RWPE1 (cell line): Measurements from ENCODE around the gene SEPTIN2.
"Not testable (repeated sequence)": the region's sequence is repeated elsewhere in the genome, so short reads cannot be mapped to it uniquely, and the experiment has no call there.

Experiments
- CTCF ChIA-PET: fragments of 350-600 bp; sonication (Branson Sonifier 250); formaldehyde crosslinking; extraction: SDS; loops from one replicate; lab custom pipeline; 2021; lab: Yijun Ruan, JAX
- POLR2A ChIA-PET: fragments of 400-600 bp; formaldehyde crosslinking; extraction: SDS; loops from one replicate; lab custom pipeline; 2020; ENCODE audit warnings: antibody characterized with exemption; ENCODE audit not compliant: low non-redundant PET; lab: Yijun Ruan, JAX
- DNase-seq: peaks from one replicate; pipeline ENCODE4 v3.0.0; 2012; ENCODE audit warnings: low spot score
- H3K27ac ChIP-seq: fragments of 450-650 bp; 2 replicates; pipeline ENCODE4 v1.5.1; 2017
- CTCF ChIP-seq: fragments of 450-650 bp; conservative IDR thresholded peaks from 2 replicates; pipeline ENCODE4 v1.5.1; 2017; ENCODE audit warnings: low read depth, mild to moderate bottlenecking

SEPTIN2 gene

DNA sequence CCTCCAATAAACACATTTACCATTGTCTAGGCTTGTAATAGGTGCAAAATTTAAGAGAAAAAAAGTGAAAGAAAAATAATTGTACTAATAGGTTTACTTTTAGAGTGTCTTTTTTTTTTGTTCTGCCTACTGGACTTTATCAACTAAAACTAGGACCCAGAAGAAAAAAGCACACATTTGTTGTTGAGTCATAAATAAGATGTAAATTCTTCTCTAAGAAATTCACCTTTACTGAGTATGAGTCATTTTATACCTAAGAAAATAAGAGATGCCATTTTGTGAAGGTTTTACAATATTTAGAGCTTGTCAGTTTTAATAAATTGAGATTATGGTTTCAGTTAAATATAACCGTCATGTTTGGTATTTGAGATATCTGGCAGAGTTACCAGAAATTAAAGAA lies 59.6 kb downstream of the SEPTIN2 start:
- ChIA-PET POLR2A (no interaction called here), CTCF (no interaction called here)
- no peak for TF ChIP-seq CTCF
- no peak overlapping the region for H3K27ac ChIP-seq
- no peak for DNase-seq

DNA sequence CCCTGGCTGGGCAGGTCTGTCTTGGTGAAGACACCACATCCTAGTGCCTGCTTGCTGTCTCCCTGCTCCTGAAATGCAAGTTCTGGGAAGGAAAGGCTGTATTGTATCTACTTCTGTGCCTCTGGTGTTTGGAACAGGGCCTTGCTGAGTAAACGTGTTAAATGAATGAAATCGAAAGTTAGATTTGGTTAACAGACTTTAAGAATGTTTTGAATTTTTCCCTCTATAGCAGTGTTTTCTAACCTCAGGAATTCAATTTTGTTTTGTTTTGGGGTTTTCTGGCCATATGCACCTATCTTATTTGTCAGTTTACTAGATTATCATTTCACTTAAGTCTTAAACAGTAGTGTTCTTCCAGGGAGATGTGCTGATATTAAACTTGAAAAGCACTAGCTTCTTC lies 61.1 kb downstream of the SEPTIN2 start:
- H3K27ac ChIP-seq, result no peak overlapping the region
- ChIA-PET POLR2A (no interaction called here), CTCF (no interaction called here)
- no peak for DNase-seq
- TF ChIP-seq CTCF, result no peak

DNA sequence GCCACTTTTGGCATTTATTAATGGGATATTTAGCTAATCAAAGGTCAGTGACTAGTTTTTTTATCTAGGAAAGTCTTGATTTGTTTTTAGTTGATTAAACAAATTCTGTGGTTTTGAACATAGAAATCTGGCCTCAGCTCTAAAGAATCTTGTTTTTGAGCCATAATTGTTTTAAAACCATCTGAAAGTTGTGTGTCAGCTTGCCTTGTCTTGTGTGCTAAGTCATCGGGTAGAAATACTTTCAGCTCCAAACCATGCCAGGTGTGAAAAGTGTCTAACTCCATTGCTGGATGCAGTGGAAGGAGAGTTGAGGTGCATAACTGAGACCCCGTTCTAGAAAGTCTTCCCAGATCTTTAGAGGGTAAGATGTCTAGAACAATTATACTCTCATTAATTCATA lies 63.1 kb downstream of the SEPTIN2 start:
- POLR2A ChIA-PET, result no interaction called here
- DNase-seq, result no peak
- no peak for TF ChIP-seq CTCF
- H3K27ac ChIP-seq, result no peak overlapping the region
- CTCF ChIA-PET, result no interaction called here

GRCh38 chr2:241379481-241380480 lies 64.1 kb downstream of the SEPTIN2 start:
- ChIA-PET CTCF (interaction anchor here (0.6 kb wide), 1 partner anchor 243 kb away, joined by 3 read pairs; no protein-coding TSS in a partner anchor), POLR2A (interaction anchor here (0.5 kb wide), 1 partner anchor 277 kb away, joined by 3 read pairs; no protein-coding TSS in a partner anchor)
- TF ChIP-seq CTCF, result no peak
- DNase-seq, result no peak
- no peak overlapping the region for H3K27ac ChIP-seq

- ChIA-PET POLR2A (no interaction called here), CTCF (no interaction called here)
- no peak overlapping the region for H3K27ac ChIP-seq
- no peak for TF ChIP-seq CTCF
- no peak for DNase-seq
Observed at GRCh38 chr2:241381872-241382271, 66.1 kb downstream of the SEPTIN2 start.

DNA sequence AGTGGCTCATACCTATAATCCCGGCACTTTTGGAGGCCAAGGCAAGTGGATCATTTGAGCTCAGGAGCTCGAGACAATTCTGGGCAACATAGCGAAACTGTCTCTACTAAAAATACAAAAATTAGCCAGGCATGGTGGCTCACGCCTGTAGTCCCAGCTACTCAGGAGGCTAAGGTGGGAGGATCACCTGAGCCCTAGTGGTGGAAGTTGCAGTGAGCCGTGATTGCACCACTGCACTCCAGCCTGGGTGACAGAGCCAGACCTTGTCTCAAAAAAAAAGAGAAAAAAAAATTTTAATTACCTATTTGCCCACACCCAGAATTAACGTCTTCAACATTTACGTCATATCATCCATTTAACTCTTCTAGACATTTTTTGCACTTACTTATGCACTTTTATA lies 69.7 kb downstream of the SEPTIN2 start:
- H3K27ac ChIP-seq, POLR2A ChIA-PET, CTCF ChIA-PET, DNase-seq: not testable (repeated sequence)

GRCh38 chr2:241386519-241386918 lies 70.8 kb downstream of the SEPTIN2 start:
- no peak for TF ChIP-seq CTCF
- CTCF ChIA-PET, result interaction anchor here (0.7 kb wide), 1 partner anchor 13 kb away, joined by 3 read pairs; no protein-coding TSS in a partner anchor
- DNase-seq, result no peak
- POLR2A ChIA-PET, result no interaction called here
- no peak overlapping the region for H3K27ac ChIP-seq
